DND-41 (cell line): ENCODE results near the gene DENND1A.

Experiments
- CTCF ChIP-seq: IDR thresholded peaks from 2 replicates; pipeline ENCODE4 v1.5.1; 2012; ENCODE audit warnings: borderline replicate concordance, low read length, moderate library complexity, mild to moderate bottlenecking; ENCODE audit not compliant: poor library complexity, severe bottlenecking; ENCODE audit errors: extremely low read depth
- EZH2 ChIP-seq: IDR thresholded peaks from 3 replicates; pipeline ENCODE4 v1.6.1; 2012; ENCODE audit warnings: borderline replicate concordance, low read depth, mild to moderate bottlenecking, moderate library complexity, low read length, inconsistent platforms; ENCODE audit not compliant: severe bottlenecking

DNA sequence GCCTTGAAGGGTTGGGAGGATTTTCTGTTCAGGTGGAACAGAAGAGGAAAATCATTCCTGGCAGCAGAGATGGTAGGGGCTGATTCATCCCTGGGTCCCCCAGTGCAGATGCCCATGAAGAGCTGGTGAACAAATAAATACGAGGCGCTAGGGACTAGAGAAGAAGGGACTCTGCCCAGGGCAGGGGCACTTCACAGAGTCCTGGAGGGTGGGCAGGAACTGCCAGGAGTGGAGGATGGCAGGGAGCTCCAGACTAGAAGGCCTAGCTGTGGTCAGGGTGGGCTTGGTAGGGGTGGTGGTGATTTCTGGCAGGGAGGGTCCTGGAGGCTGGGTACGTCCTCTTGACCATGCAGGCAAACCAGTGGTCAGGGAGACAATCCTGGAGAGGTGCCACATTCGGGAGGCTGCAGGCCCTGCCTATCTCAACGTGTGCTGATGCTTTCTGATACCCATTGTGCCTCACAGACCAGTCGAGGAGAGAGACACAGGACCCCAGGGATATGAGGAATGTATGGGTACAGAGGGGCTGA, 504.0 kb downstream of the DENND1A start:
- TF ChIP-seq CTCF (no peak), EZH2 (no peak)
